ENCODE results near the gene CCN2.
"Not testable (repeated sequence)": the region's sequence is repeated elsewhere in the genome, so short reads cannot be mapped to it uniquely, and the experiment has no call there.

The CCN2 gene

GRCh38 chr6:131917763-131918649 lies 33.2 kb downstream of the CCN2 start:
- no peak overlapping the region for H2AFZ ChIP-seq (ENCODE audit: insufficient read depth, low read length, poor library complexity)
- no peak overlapping the region for H4K12ac ChIP-seq (ENCODE audit: low read depth, low read length)
- no peak overlapping the region for H2BK120ac ChIP-seq (ENCODE audit: insufficient read depth, low read length, poor library complexity)
- H3K27me3 ChIP-seq (ENCODE audit: insufficient read depth, low read length), result no peaks in the 10 kb centered on the region
- no peak overlapping the region for H3K9ac ChIP-seq (ENCODE audit: low read length)
- no peak overlapping the region for H3K4ac ChIP-seq (ENCODE audit: low read depth, low read length)
- H3K23ac ChIP-seq (ENCODE audit: low read length), result no peak overlapping the region
- H2BK5ac ChIP-seq (ENCODE audit: low read depth, low read length, poor library complexity), result no peak overlapping the region
- no peak overlapping the region for H4K8ac ChIP-seq (ENCODE audit: low read depth, low read length)
- no peak overlapping the region for H3K4me2 ChIP-seq (ENCODE audit: low read length)
- H2BK12ac ChIP-seq (ENCODE audit: low read length), result no peak overlapping the region
- H4K91ac ChIP-seq (ENCODE audit: low read depth, low read length), result no peak overlapping the region
- H3K36me3 ChIP-seq (ENCODE audit: control insufficient read depth in 1 of 2, insufficient read depth in 2 of 2, low read length in 2 of 2), result no peaks in the 10 kb centered on the region
- no peak overlapping the region for H3K14ac ChIP-seq (ENCODE audit: low read length)
- no peak overlapping the region for H3K27ac ChIP-seq (ENCODE audit: low read depth, low read length)
- no peaks in the 10 kb centered on the region for H3K79me1 ChIP-seq (ENCODE audit: low read length)
- H3K4me1 ChIP-seq (ENCODE audit: control insufficient read depth in 1 of 2, insufficient read depth in 2 of 2, low read length in 2 of 2), result no peaks in the 10 kb centered on the region
- no peak overlapping the region for H3K4me3 ChIP-seq (ENCODE audit: low read depth, low read length)
- WGBS (ENCODE audit: extremely low coverage, insufficient coverage, insufficient read length), result no CpG with 5 or more reads among the region's 6 CpGs
- no peak overlapping the region for H3K18ac ChIP-seq (ENCODE audit: low read length)
- no peak for DNase-seq
- no peaks in the 10 kb centered on the region for H3K79me2 ChIP-seq (ENCODE audit: control insufficient read depth, insufficient read depth, low read length, poor library complexity)
- H2AK5ac ChIP-seq (ENCODE audit: low read length), result no peak overlapping the region
- no peaks in the 10 kb centered on the region for H3K9me3 ChIP-seq (ENCODE audit: insufficient read depth, low read depth, low read length)

GRCh38 chr6:131917318-131917717 lies 33.9 kb downstream of the CCN2 start:
- no peaks in the 10 kb centered on the region for H3K4me1 ChIP-seq (ENCODE audit: control insufficient read depth in 1 of 2, insufficient read depth in 2 of 2, low read length in 2 of 2)
- no peak overlapping the region for H4K12ac ChIP-seq (ENCODE audit: low read depth, low read length)

GRCh38 chr6:131916847-131917246 lies 34.3 kb downstream of the CCN2 start:
- Histone ChIP-seq H4K12ac (ENCODE audit: low read depth, low read length) (no peak overlapping the region), H2AK5ac (ENCODE audit: low read length) (no peak overlapping the region), H3K4ac (ENCODE audit: low read depth, low read length) (no peak overlapping the region), H3K4me1 (ENCODE audit: control insufficient read depth in 1 of 2, insufficient read depth in 2 of 2, low read length in 2 of 2) (no peaks in the 10 kb centered on the region), H2AFZ (ENCODE audit: insufficient read depth, low read length, poor library complexity) (no peak overlapping the region), H2BK120ac (ENCODE audit: insufficient read depth, low read length, poor library complexity) (no peak overlapping the region), H3K9ac (ENCODE audit: low read length) (no peak overlapping the region), H2BK5ac (ENCODE audit: low read depth, low read length, poor library complexity) (no peak overlapping the region), H3K36me3 (ENCODE audit: control insufficient read depth in 1 of 2, insufficient read depth in 2 of 2, low read length in 2 of 2) (no peaks in the 10 kb centered on the region), H2BK12ac (ENCODE audit: low read length) (no peak overlapping the region), H3K27ac (ENCODE audit: low read depth, low read length) (no peak overlapping the region), H4K91ac (ENCODE audit: low read depth, low read length) (no peak overlapping the region), H3K79me1 (ENCODE audit: low read length) (no peaks in the 10 kb centered on the region), H3K4me3 (ENCODE audit: low read depth, low read length) (no peak overlapping the region), H3K18ac (ENCODE audit: low read length) (no peak overlapping the region), H4K8ac (ENCODE audit: low read depth, low read length) (no peak overlapping the region), H3K23ac (ENCODE audit: low read length) (no peak overlapping the region), H3K14ac (ENCODE audit: low read length) (no peak overlapping the region), H3K79me2 (ENCODE audit: control insufficient read depth, insufficient read depth, low read length, poor library complexity) (no peaks in the 10 kb centered on the region), H3K9me3 (ENCODE audit: insufficient read depth, low read depth, low read length) (no peaks in the 10 kb centered on the region), H3K4me2 (ENCODE audit: low read length) (no peak overlapping the region), H3K27me3 (ENCODE audit: insufficient read depth, low read length) (no peaks in the 10 kb centered on the region)
- no CpG with 5 or more reads among the region's 2 CpGs for WGBS (ENCODE audit: extremely low coverage, insufficient coverage, insufficient read length)
- no peak for DNase-seq

More at GRCh38 chr6:131917318-131917717, 33.9 kb downstream of the CCN2 start:
- H3K9me3 ChIP-seq (ENCODE audit: insufficient read depth, low read depth, low read length), result no peaks in the 10 kb centered on the region
- H2BK5ac ChIP-seq (ENCODE audit: low read depth, low read length, poor library complexity), result no peak overlapping the region
- no peak overlapping the region for H3K14ac ChIP-seq (ENCODE audit: low read length)
- no peak overlapping the region for H2BK120ac ChIP-seq (ENCODE audit: insufficient read depth, low read length, poor library complexity)
- no CpG with 5 or more reads among the region's 2 CpGs for WGBS (ENCODE audit: extremely low coverage, insufficient coverage, insufficient read length)
- H3K4ac ChIP-seq (ENCODE audit: low read depth, low read length), result no peak overlapping the region
- H3K27me3 ChIP-seq (ENCODE audit: insufficient read depth, low read length), result no peaks in the 10 kb centered on the region
- no peak overlapping the region for H3K9ac ChIP-seq (ENCODE audit: low read length)
- no peak overlapping the region for H3K27ac ChIP-seq (ENCODE audit: low read depth, low read length)
- no peaks in the 10 kb centered on the region for H3K36me3 ChIP-seq (ENCODE audit: control insufficient read depth in 1 of 2, insufficient read depth in 2 of 2, low read length in 2 of 2)
- no peak overlapping the region for H2AFZ ChIP-seq (ENCODE audit: insufficient read depth, low read length, poor library complexity)
- H3K23ac ChIP-seq (ENCODE audit: low read length), result no peak overlapping the region
- no peak overlapping the region for H3K4me3 ChIP-seq (ENCODE audit: low read depth, low read length)
- no peak for DNase-seq
- no peak overlapping the region for H4K8ac ChIP-seq (ENCODE audit: low read depth, low read length)
- H3K79me1 ChIP-seq (ENCODE audit: low read length), result no peaks in the 10 kb centered on the region
- no peak overlapping the region for H2BK12ac ChIP-seq (ENCODE audit: low read length)
- no peaks in the 10 kb centered on the region for H3K79me2 ChIP-seq (ENCODE audit: control insufficient read depth, insufficient read depth, low read length, poor library complexity)
- no peak overlapping the region for H4K91ac ChIP-seq (ENCODE audit: low read depth, low read length)
- H3K18ac ChIP-seq (ENCODE audit: low read length), result no peak overlapping the region
- H2AK5ac ChIP-seq (ENCODE audit: low read length), result no peak overlapping the region
- H3K4me2 ChIP-seq (ENCODE audit: low read length), result no peak overlapping the region

- not testable (repeated sequence) for H3K27me3 ChIP-seq (ENCODE audit: insufficient read depth, low read length); H4K91ac ChIP-seq (ENCODE audit: low read depth, low read length); H3K9ac ChIP-seq (ENCODE audit: low read length); H4K12ac ChIP-seq (ENCODE audit: low read depth, low read length); H3K14ac ChIP-seq (ENCODE audit: low read length); H3K79me1 ChIP-seq (ENCODE audit: low read length); H3K4ac ChIP-seq (ENCODE audit: low read depth, low read length); H3K18ac ChIP-seq (ENCODE audit: low read length); H4K8ac ChIP-seq (ENCODE audit: low read depth, low read length); H2BK12ac ChIP-seq (ENCODE audit: low read length); DNase-seq; H2AFZ ChIP-seq (ENCODE audit: insufficient read depth, low read length, poor library complexity); H2AK5ac ChIP-seq (ENCODE audit: low read length); H3K4me3 ChIP-seq (ENCODE audit: low read depth, low read length); H2BK5ac ChIP-seq (ENCODE audit: low read depth, low read length, poor library complexity); H3K9me3 ChIP-seq (ENCODE audit: insufficient read depth, low read depth, low read length); H3K4me1 ChIP-seq (ENCODE audit: control insufficient read depth in 1 of 2, insufficient read depth in 2 of 2, low read length in 2 of 2); H2BK120ac ChIP-seq (ENCODE audit: insufficient read depth, low read length, poor library complexity); H3K79me2 ChIP-seq (ENCODE audit: control insufficient read depth, insufficient read depth, low read length, poor library complexity); H3K27ac ChIP-seq (ENCODE audit: low read depth, low read length); H3K4me2 ChIP-seq (ENCODE audit: low read length); H3K23ac ChIP-seq (ENCODE audit: low read length); H3K36me3 ChIP-seq (ENCODE audit: control insufficient read depth in 1 of 2, insufficient read depth in 2 of 2, low read length in 2 of 2)
- WGBS (ENCODE audit: extremely low coverage, insufficient coverage, insufficient read length), result no CpG with 5 or more reads among the region's 2 CpGs
These were observed 34.9 kb downstream of the CCN2 start for GRCh38 chr6:131916091-131916796.

All from trophoblast cell (in vitro differentiated cells and primary cell).